Activated CD8-positive, alpha-beta T cell treated with anti-CD3 and anti-CD28 coated beads, Interleukin-2, amount 10 ng/mL, durations not matched to agents 7 days and 5 days (primary cell): ENCODE data around the gene MORC3. TPM values are rescaled to one million over a fixed set of nuclear protein-coding genes. Genes with fewer than 3 reads are reported as not detected.
"Not testable (repeated sequence)": the region's sequence is repeated elsewhere in the genome, so short reads cannot be mapped to it uniquely, and the experiment has no call there.

Source experiments
- ATAC-seq: fragments of 150-1000 bp; cut with Tn5 transposase; one replicate; pipeline ENCODE4 v1.10.0; 2021; ENCODE audit warnings: moderate library complexity
- CTCF ChIA-PET: fragments of 350-600 bp; sonication (Branson Sonifier 250); formaldehyde crosslinking; loops from one replicate; lab custom pipeline; 2021; ENCODE audit warnings: antibody characterized with exemption; lab: Charles Lee
- POLR2A ChIA-PET: fragments of 350-600 bp; sonication (Branson Sonifier 250); formaldehyde crosslinking; loops from one replicate; lab custom pipeline; 2021; ENCODE audit warnings: antibody characterized with exemption; lab: Charles Lee
- DNase-seq: peaks from one replicate; pipeline ENCODE4 v3.0.0-alpha.2; 2020
- H3K27ac Mint-ChIP-seq: one replicate; pipeline ENCODE4 v1.8.0; 2021; ENCODE audit warnings: mild to moderate bottlenecking, mixed read lengths
- H3K27me3 Mint-ChIP-seq: one replicate; pipeline ENCODE4 v1.8.0; 2021; ENCODE audit warnings: low read depth, mixed read lengths
- H3K36me3 Mint-ChIP-seq: one replicate; pipeline ENCODE4 v1.8.0; 2021; ENCODE audit warnings: low read depth, mixed read lengths
- H3K4me1 Mint-ChIP-seq: one replicate; pipeline ENCODE4 v1.8.0; 2021; ENCODE audit warnings: low read depth, mixed read lengths
- H3K4me3 Mint-ChIP-seq: one replicate; pipeline ENCODE4 v1.8.0; 2021; ENCODE audit warnings: mild to moderate bottlenecking, mixed read lengths
- H3K9me3 Mint-ChIP-seq: one replicate; pipeline ENCODE4 v1.8.0; 2022; ENCODE audit warnings: mixed read lengths; ENCODE audit not compliant: insufficient read depth
- total RNA-seq, 2 experiments: library from RNA; stranded (reverse); gene quantifications; one replicate each; pipeline ENCODE4 v1.2.3, GENCODE V29; 2021

MORC3 gene, protein sequence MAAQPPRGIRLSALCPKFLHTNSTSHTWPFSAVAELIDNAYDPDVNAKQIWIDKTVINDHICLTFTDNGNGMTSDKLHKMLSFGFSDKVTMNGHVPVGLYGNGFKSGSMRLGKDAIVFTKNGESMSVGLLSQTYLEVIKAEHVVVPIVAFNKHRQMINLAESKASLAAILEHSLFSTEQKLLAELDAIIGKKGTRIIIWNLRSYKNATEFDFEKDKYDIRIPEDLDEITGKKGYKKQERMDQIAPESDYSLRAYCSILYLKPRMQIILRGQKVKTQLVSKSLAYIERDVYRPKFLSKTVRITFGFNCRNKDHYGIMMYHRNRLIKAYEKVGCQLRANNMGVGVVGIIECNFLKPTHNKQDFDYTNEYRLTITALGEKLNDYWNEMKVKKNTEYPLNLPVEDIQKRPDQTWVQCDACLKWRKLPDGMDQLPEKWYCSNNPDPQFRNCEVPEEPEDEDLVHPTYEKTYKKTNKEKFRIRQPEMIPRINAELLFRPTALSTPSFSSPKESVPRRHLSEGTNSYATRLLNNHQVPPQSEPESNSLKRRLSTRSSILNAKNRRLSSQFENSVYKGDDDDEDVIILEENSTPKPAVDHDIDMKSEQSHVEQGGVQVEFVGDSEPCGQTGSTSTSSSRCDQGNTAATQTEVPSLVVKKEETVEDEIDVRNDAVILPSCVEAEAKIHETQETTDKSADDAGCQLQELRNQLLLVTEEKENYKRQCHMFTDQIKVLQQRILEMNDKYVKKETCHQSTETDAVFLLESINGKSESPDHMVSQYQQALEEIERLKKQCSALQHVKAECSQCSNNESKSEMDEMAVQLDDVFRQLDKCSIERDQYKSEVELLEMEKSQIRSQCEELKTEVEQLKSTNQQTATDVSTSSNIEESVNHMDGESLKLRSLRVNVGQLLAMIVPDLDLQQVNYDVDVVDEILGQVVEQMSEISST
- total RNA-seq = 10 to 100 TPM; 31.6 to 35.2 TPM

DNA sequence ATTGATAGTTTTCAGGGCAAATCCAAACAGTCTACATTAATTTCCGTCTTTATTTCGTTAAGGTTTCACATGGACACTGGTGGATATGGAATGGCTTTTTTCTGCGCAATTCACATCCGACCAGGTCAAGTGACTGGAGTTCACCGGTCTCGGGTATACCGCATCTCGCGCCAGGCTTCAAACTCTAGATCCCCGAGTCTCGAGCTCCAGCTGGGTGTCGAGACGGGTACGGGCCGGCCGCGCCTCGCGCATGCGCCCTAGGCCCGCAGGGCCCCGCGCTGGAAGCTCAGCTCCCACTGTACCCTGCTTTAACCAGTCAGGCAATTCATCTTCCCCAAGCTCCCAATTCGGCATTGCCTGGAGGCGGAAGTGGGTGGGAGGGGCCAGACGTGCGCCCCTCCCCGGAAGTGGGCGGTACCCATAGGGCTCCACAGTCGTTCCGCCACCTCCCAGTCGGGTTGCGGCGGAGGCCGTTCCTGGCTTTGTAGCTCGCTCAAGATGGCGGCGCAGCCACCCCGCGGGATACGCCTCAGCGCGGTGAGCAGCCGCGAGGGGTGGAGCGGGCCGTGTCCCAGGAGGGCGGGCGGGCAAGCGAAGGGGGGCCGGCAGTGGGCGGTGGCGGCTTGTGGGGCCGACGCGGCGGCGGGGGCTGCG lies at the start of gene MORC3:
Gene MORC3 (plus strand): TSS at position 431 of the 654 bp plus-strand sequence. CDS start 68 bp downstream, at position 499.
- Mint-ChIP-seq H3K36me3 (peaks cover 24% of the 10 kb centered on the region), H3K9me3 (no peaks in the 10 kb centered on the region), H3K4me3 (peak within 1 kb of the TSS; percentile 89), H3K27me3 (no peaks in the 10 kb centered on the region), H3K27ac (peak within 1 kb of the TSS; percentile 97), H3K4me1 (peaks cover 30% of the 10 kb centered on the region)
- ChIA-PET CTCF (interaction anchor here (0.9 to 5.7 kb wide), 16 partner anchors 10 to 179 kb away, joined by 3 to 33 read pairs (median 6); no protein-coding TSS in a partner anchor), POLR2A (interaction anchor here (0.5 to 7.8 kb wide), 35 partner anchors 8 to 284 kb away, joined by 3 to 176 read pairs (median 4); partner anchors contain the start of genes CBR3, CHAF1B and SETD4)
- peak; percentile 98 for DNase-seq
- ATAC-seq = peak; percentile 91

DNA sequence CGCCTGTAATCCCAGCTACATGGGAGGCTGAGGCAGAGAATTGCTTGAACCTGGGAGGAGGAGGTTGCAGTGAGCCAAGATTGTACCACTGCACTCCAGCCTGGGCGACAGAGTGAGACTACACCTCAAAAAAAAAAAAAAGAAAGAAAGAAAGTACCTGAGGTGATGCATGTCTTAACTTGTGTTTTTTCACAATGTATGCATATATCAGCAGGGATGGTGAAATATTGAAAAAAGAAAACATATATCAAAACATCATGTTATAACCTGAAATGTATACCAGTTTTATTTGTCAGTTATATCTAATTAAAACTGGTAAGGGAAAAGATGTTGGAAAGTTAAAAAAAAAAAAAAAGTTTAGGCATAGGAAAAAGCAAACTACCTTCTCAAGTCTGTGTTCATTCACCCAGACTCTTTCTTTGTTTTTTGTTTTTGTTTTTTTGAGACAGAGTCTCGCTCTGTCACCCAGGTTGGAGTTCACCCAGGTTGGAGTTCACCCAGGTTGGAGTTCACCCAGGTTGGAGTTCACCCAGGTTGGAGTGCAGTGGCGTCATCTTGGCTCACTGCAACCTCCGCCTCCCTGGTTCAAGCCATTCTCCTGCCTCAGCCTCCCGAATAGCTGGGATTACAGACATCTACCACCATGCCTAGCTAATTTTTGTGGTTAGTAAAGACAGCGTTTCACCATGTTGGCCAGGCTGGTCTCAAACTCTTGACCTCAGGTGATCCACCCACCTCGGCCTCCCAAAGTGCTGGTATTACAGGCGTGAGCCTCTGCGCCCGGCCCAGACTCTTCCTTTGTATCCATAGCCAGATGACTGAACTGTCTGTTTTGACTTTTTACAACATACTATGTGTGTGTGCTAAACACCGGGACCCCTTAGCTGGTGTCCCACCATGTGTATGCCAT lies 49.0 kb upstream of the MORC3 start:
- H3K4me1 Mint-ChIP-seq, DNase-seq, H3K27me3 Mint-ChIP-seq, ATAC-seq, H3K9me3 Mint-ChIP-seq, H3K4me3 Mint-ChIP-seq, H3K27ac Mint-ChIP-seq, POLR2A ChIA-PET: not testable (repeated sequence)
- CTCF ChIA-PET = interaction anchor here (0.7 kb wide), 1 partner anchor 96 kb away, joined by 3 read pairs; no protein-coding TSS in a partner anchor
- H3K36me3 Mint-ChIP-seq = peaks cover 24% of the 10 kb centered on the region

DNA sequence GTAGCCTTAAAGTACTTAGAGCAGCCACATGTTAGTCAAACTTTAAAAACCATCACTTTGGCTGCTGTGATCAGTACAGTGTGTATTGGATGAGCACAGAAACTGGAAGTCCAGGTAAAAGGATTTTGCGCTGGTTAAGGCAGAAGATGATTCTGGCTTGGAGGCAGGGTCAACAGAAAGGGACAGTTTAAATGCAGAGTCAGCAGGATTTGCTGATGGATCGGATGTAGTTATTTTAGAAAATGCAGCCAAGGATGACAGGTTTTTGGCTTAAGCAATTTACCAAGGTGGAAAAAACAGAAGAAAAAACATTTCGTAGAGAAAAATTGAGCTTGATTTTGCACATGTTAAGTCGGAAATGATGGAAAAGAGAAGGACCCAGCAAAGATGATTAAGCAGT lies 45.9 kb upstream of the MORC3 start:
- DNase-seq (no peak), ATAC-seq (no peak)
- no peaks in the 10 kb centered on the region for H3K4me1 Mint-ChIP-seq
- H3K27me3 Mint-ChIP-seq = no peaks in the 10 kb centered on the region
- peaks cover 31% of the 10 kb centered on the region for H3K36me3 Mint-ChIP-seq
- ChIA-PET POLR2A (interaction anchor here (1.2 kb wide), 1 partner anchor 46 kb away, joined by 4 read pairs; the partner anchor contains the start of gene MORC3), CTCF (interaction anchor here (0.6 kb wide), 1 partner anchor 1767 kb away, joined by 3 read pairs; no protein-coding TSS in a partner anchor)
- no peak overlapping the region for H3K4me3 Mint-ChIP-seq
- H3K27ac Mint-ChIP-seq = no peak overlapping the region
- H3K9me3 Mint-ChIP-seq = no peaks in the 10 kb centered on the region

DNA sequence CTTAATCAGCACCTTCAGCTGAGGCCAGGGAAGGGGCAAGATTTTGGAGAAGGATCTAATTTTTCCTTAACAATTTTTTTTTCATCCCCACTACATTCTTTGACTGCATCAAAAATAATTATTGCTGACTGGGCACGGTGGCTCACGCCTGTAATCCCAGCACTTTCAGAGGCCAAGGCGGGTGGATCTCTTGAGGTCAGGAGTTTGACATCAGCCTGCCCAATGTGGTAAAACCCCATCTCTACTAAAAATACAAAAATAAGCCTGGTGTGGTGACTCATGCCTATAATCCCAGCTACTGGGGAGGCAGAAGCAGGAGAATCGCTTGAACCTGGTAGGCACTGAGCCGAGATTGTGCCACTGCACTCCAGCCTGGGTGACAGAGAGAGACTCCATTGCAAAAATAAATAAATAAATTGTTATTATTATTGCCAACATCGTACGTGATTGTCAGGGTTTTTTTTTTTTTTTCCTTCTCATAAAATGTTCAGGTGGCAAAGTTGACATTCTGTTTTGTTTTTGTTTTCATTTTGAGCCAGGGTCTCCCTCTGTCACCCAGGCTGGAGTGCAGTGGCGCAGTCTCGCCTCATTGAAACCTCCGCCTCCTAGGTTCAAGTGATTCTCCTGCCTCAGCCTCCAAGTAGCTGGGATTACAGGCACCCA lies 37.3 kb upstream of the MORC3 start:
- ChIA-PET POLR2A (no interaction called here), CTCF (no interaction called here)
- Mint-ChIP-seq H3K36me3 (peaks cover 25% of the 10 kb centered on the region), H3K4me1 (peaks cover 7% of the 10 kb centered on the region), H3K27me3 (no peaks in the 10 kb centered on the region), H3K4me3 (no peak overlapping the region), H3K9me3 (no peaks in the 10 kb centered on the region), H3K27ac (no peak overlapping the region)
- no peak for DNase-seq
- no peak for ATAC-seq

- H3K9me3 Mint-ChIP-seq, ATAC-seq, POLR2A ChIA-PET, DNase-seq, H3K27me3 Mint-ChIP-seq, H3K4me1 Mint-ChIP-seq, CTCF ChIA-PET, H3K27ac Mint-ChIP-seq, H3K4me3 Mint-ChIP-seq: not testable (repeated sequence)
- peaks cover 23% of the 10 kb centered on the region for H3K36me3 Mint-ChIP-seq
Measured at GRCh38 chr21:36283231-36283622, 36.8 kb upstream of the MORC3 start.

DNA sequence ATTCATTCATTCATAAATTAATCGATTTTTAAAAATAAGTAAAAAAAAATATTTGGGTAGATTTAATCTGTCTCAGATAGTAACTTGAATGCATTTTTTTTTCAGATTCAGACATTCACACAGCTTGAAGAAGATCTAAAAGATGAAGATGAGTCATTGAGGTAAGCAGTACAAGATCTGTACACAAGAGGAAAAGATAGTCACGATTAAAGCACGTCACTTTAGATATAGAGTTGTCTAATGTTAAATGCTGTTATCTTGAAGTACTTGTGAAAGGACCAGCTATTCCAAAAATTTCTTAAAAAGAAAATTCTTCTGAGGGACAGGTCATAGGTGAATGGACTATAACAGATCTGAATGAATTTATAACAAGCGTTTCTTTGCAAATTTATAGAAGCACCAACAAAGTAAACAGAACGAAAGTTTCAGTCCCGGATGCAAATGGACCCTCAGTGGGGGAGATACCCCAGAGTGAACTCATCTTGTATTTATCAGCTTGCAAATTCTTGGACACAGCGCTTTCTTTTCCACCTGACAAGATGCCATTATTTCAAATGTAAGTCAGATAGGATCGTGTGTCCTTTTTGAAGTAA lies 31.2 kb upstream of the MORC3 start:
- Mint-ChIP-seq H3K27me3 (no peaks in the 10 kb centered on the region), H3K27ac (peak overlapping the region; percentile 40), H3K4me1 (peaks cover 15% of the 10 kb centered on the region), H3K4me3 (no peak overlapping the region), H3K9me3 (no peaks in the 10 kb centered on the region), H3K36me3 (peaks cover 36% of the 10 kb centered on the region)
- DNase-seq = no peak
- POLR2A ChIA-PET = interaction anchor here (0.6 to 5.1 kb wide), 3 partner anchors 10 to 44 kb away, joined by 4 to 42 read pairs (median 14); partner anchors contain the start of gene MORC3
- ATAC-seq = peak; percentile 64
- CTCF ChIA-PET = interaction anchor here (0.6 to 1.9 kb wide), 7 partner anchors 10 to 71 kb away, joined by 3 to 8 read pairs (median 3); partner anchors contain the start of gene MORC3

- DNase-seq (no peak), ATAC-seq (no peak)
- Mint-ChIP-seq H3K4me1 (peaks cover 15% of the 10 kb centered on the region), H3K27ac (no peak overlapping the region), H3K36me3 (peaks cover 29% of the 10 kb centered on the region), H3K9me3 (no peaks in the 10 kb centered on the region), H3K27me3 (no peaks in the 10 kb centered on the region), H3K4me3 (no peak overlapping the region)
- ChIA-PET POLR2A (no interaction called here), CTCF (no interaction called here)
Measured at GRCh38 chr21:36291509-36291908, 28.5 kb upstream of the MORC3 start.

DNA sequence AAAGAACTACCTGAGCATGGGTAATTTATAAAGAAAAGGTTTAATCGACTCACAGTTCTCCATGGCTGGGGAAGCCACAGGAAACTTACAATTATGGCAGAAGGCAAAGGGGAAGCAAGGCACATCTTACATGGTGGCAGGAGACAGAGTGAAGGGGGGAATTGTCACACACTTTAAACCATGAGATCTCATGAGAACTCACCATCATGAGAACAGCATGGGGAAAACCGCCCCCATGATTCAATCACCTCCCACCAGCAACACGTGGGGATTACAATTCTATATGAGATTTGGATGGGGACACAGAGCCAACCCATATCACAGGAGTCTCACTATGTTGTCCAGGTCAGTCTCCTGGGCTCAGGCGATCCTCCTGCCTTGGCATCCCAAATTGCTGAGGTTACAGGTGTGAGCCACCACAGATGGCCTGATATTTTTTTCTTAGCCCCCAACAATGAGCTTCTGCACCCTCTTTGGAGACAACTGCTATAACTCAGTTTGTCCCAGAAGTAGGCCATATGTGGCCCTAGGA lies 22.5 kb upstream of the MORC3 start:
- peak overlapping the region; percentile 96 for H3K27ac Mint-ChIP-seq
- peaks cover 37% of the 10 kb centered on the region for H3K4me1 Mint-ChIP-seq
- no peaks in the 10 kb centered on the region for H3K27me3 Mint-ChIP-seq
- no peaks in the 10 kb centered on the region for H3K9me3 Mint-ChIP-seq
- H3K36me3 Mint-ChIP-seq = peaks cover 9% of the 10 kb centered on the region
- ATAC-seq = peak; percentile 10
- CTCF ChIA-PET = interaction anchor here (1.1 to 5.4 kb wide), 5 partner anchors 12 to 269 kb away, joined by 3 to 33 read pairs (median 6); partner anchors contain the start of gene MORC3
- peak overlapping the region; percentile 62 for H3K4me3 Mint-ChIP-seq
- DNase-seq = no peak
- POLR2A ChIA-PET = interaction anchor here (0.6 to 8.5 kb wide), 10 partner anchors 9 to 123 kb away, joined by 3 to 176 read pairs (median 6); partner anchors contain the start of gene MORC3

DNA sequence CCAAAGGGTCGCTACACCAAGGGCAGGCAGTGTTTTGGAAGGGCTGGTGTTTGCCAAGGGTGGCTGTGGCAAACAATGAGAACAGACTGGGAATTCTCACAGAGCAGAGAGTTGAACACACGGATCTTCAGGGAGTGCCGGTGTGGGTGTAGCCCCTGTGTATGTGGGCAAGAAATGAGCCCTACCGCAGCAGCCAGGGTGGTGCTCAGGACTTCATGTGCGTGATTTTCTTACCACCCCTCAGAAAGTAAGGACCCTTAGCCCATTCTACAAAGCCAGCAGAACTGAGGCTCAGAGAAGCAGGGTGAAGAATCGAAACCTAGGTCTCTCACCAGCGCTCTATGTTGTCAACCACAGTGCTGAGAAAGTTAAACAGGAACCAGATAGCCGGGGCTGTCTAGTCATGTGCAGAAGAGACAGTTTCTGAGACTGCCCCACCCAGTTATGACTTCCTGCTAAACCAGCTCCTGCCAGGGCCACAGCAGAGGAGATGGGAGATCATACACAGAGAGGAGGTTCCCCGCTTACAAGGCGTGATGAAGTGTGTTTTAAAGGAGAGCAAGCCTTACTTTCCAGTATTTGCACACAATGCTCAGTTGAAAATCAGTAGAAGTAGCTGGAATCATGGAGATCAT lies 21.9 kb upstream of the MORC3 start:
- H3K4me3 Mint-ChIP-seq = peak overlapping the region; percentile 62
- peaks cover 37% of the 10 kb centered on the region for H3K4me1 Mint-ChIP-seq

More for the DNA sequence above, 21.9 kb upstream of the MORC3 start:
- ChIA-PET CTCF (interaction anchor here (0.6 to 5.4 kb wide), 10 partner anchors 9 to 269 kb away, joined by 3 to 33 read pairs (median 4); partner anchors contain the start of gene MORC3), POLR2A (interaction anchor here (0.7 to 8.5 kb wide), 14 partner anchors 9 to 142 kb away, joined by 3 to 176 read pairs (median 4); partner anchors contain the start of genes CHAF1B and MORC3)
- Mint-ChIP-seq H3K27me3 (no peaks in the 10 kb centered on the region), H3K27ac (peak overlapping the region; percentile 96), H3K36me3 (peaks cover 7% of the 10 kb centered on the region), H3K9me3 (no peaks in the 10 kb centered on the region)
- peak; percentile 89 for DNase-seq
- ATAC-seq = peak; percentile 100
